GOT3 (cell line): Measurements from ENCODE around the gene DOCK9.

Experiments used
- DNase-seq: peaks from one replicate; lab custom pipeline; 2025; ENCODE audit warnings: mixed read lengths; lab: John Stamatoyannopoulos, UW

The DOCK9 gene

DNA sequence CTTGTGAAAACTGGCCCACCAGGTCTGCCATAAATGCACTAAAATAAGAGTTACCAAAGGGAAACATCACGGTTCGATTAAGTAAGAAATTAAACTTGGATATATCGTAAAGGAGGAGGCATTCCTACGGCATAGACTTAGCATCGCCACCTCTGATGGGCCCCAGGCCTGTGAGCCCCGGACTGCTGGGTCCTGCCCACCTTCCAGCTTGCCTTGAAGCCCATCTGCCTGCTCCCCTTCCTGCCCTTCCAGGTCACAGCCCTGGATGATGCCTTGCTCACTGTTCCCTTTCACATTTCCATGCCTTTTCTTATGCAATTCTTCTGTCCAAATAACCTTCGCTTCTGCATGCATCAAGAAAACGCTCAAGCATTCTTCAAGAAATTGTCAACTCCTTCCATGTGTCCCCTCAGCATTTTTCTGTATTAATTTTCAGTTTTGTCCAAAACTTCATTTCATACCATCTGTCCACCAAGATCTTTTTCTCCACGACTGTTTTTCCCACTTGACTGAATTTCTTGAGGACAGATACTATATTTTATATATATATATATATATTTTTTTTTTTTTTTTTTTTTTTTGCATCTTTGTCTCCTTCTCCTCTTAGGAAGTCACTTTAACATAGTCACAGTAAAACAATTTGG, 91.2 kb downstream of the DOCK9 start:
- no peak for DNase-seq

DNA sequence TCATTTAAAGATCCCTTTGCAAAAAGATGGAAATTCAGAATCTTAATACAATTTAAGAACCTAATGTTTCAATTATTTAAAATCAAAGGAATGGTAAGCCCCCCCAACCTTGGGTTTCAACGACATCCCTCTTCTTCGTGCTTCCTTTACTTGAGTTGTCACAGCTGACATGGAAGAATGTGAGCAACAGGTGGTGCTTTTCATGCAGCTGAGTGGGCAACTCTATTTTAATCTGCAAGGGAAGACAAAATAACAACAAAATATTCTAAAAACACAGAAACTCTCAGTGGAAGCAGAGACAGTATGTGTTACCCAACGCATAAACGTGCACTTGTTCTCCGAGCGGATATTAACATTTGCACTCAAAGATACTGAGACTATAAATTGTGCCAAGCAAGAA, 92.3 kb downstream of the DOCK9 start:
- DNase-seq = no peak

DNA sequence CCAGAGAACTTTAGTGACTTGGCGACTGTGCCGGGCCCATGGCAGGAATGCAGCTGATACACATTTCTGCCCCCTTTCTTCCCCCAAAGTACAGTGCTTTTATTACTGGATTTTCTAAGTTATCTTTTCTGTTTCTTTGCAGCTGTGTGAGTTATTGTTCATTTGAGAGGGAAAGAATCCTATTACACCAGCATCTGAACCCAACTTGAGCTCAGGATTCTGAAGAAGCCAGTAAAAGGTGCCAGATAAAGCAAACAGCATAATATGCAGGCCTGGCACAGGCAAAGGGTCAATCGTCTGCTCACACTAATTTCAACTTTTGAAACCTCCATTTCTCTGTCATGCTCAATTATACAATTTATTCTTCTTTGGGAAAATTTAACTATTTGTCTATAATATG, 93.9 kb downstream of the DOCK9 start:
- no peak for DNase-seq

DNA sequence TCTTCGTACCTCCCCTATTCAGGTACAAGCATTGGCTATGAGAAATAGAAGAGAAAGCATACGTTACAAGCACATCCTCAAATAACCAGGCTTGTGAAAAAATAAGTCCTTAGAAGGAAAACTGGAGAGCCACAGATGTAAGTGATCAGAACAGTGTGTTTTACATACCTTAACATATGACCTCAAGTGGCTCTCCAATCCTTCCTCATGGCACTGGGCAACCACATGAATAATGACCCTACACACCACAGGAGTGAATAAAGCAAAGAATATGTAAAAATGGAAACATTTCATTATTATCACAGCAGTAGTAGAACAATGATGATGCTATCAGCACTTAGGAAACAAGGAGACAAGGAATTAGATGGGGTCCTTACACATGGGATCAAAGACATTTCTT, 96.5 kb downstream of the DOCK9 start:
- DNase-seq = no peak

DNA sequence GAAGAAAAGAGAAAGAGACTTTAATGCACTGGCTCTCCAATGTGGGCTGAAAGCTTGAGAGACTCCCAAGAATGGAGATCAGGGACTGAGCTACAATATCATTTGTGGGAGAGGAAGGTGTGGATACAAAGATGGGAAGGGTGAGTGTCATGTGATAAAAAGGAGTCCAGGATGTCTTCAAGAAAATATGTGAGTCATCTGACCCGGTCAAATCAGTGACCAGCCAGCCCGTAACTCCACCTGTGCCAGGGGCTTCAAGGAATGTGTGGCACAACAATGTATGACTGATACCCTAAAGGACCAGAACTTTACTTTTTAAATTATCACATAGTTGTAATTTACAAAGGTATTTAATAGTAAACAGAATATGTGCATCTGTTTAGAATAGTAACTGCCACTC, 97.2 kb downstream of the DOCK9 start:
- DNase-seq = no peak

DNA sequence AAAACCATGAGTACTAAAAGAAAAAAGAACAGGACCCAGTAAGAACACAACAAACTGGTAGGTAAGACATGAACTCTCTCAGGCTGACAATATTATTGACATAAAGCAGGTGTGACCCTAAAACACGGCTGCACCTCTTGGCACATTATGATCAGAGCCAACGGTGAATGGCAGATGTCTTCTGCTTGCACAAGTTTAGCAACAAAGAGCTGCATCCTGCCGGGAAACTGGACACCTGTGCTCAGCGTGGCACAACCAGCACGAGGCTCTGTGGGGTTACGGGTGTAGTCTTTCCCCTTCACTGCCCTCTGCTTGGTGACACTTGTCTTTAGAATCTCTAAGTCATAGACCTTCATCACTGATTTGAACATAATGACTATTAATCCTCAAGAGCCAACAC, 97.9 kb downstream of the DOCK9 start:
- DNase-seq = no peak

DNA sequence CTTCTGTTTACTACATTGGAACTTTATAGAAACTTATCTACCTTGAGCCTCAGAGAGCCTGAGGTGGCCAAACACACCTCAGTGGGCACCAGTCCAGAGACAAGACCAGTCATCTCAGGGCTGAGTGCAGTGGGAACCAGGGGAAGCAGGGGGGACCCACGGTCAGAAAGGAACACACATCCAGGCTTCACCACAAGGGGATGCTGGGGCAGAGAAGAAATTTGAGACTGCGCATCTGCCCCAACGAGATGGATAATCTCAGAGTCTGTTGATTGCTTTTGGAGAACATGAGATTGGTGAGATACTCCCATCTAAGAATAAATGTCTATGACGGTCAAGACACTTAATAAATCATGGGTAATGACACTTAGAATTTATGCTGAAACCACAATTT, 98.7 kb downstream of the DOCK9 start:
- no peak for DNase-seq

DNA sequence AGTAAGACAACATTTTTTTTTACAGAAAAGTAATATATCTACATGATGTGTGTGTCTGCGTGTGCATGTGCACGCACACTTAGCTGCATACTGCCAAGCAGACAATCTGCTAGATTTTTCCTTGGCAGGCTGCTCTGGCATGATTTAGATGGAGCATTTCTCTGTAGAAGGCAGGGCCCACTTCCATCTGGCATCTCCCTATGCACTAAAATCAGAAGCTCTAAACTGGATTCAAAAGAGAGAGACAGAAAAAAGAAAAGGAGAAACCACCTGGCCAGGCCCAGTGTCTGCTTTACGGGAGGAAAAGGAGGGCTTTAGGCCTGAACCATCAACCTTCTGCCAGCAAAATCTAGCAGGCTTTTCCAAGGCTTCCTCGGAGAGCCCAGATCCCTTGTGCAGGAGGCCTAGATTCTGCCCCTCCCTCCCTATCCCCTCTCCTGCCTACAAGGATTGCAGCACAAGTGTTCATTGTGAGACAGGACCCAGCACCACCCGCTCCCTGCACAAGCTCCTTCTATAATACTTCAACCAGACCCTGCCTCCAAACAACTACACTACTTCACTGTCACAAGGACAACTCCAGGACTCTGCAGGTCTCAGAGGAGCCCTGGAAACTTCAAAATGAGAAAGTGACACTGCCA, 99.3 kb downstream of the DOCK9 start:
- no peak for DNase-seq

DNA sequence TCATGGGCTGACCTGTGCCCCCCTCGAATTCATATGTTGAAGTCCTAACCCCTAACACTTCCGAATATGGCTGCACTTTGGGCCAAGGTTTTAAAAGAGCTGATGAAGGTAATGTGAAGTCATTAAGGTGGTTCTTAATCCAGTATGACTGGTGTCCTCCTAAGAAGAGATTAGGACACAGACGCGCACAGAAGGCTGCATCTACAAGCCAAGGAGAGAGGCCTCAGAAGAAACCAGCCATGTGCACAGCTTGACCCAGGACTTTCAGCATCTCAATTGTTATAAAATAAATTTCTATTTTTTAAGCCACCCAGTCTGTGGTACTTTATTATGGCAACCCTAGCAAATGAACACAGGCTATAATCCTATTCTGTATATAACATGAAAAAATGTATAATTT, 99.9 kb downstream of the DOCK9 start:
- DNase-seq = no peak

DNA sequence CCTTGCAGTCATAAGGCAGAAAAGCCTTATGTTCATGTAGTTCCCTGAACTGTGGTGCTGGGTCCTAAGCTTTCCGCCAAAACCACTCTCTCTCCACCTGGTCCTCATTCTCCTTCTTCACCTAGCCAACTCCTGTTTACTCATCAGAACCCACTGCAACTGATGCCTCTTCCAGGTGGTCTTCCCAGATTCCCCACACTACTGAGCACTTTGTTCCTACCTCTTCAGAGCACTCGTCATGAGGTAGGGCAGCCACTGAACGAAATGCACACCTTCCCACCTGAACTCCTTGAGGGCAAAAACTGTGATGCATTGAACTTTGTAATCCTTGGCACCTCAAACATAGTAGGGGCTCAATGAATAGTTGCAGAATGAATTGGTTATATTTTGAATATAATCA, 100.4 kb downstream of the DOCK9 start:
- DNase-seq = no peak

DNA sequence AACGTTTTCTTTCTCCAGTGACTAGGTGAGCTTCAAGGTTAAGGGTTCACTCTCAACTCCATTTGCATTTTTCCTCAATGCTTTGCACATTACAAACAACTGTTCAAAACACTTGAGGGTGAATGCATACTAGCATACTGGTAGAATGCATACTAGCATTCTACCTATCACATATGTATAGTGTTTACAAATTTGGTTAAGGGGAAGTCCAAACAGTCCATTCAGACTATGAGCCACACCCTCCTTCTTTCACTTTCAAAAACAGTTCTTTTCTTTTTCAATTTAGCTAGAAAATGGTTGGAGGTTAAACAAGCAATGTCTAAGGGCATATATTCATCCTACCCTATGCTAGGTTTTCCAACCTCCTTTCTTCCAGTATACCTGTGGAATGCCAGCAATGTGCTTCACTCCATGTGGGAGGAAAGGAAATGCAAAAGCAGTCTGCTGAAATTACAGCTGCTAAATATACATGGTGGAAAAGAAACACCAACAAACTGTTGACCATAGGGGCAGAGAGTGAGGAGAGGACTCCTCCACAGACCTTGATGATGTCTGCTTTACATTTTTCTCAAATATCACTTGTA, 102.6 kb downstream of the DOCK9 start:
- no peak for DNase-seq

DNA sequence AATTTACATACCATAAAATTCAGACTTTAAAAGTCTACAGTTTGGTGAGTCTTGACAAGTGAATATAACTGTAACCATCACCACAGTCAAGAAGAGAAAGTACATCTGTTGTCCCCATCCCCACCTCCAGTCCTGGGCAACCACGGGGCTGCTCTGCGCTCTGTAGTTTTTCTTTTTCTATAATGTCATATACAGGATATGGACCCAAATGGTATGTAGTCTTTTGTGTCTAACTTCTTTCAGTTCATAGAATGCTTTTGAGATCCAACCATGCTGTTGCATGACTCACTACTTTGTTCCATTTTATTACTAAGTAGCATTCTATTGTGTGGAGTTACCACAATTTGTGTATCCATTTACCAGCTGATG, 103.9 kb downstream of the DOCK9 start:
- DNase-seq = no peak

DNA sequence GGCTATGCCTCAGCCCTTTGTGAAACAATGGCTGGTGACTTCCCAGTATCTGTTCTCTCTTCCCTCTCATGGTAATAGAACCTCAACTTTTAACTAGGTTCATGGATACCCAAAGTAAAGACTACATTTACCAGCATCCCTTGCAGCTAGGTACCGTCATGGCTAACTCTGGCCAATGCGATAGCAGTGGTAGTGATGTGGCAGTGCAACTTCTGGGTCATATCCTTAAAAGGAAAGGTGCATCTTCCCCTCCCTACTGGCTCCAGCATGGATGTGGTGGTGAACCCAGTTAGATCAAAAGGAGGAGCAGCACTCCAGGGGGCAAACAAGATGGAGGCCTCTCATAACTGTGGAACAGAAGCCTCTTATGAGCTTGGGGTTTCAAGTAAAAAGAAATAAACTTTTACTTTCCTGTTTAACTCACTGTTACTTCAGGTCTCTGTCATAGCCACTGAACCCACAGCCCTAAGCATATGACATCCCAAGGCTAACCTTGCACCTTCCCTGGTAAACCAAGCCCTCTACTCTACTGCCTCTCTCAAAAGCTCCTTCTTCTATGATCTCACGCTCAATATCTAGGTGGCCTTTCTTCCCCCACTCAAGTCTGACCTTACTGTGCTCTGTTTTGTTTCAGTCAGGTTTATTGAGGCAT, 104.4 kb downstream of the DOCK9 start:
- no peak for DNase-seq

DNA sequence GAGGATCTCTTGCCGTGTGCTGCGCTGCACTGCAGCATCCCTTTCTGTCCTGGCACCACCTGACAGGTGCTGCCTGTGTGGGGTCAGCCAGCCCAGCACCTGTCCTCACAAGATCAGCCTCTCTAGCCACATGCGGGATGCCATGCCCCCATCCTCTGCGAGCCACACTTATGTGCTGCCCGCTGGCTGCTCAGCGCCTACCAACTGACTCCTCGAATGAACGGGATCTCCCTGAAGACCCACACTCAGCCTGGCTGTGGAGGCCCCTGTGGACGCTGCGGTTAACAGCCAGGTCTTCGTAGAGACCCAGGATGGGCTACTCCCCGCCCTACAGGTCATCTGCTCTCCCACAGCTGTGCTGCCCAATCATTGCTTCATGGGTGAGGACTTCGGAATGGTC, 106.1 kb downstream of the DOCK9 start:
- DNase-seq = no peak

DNA sequence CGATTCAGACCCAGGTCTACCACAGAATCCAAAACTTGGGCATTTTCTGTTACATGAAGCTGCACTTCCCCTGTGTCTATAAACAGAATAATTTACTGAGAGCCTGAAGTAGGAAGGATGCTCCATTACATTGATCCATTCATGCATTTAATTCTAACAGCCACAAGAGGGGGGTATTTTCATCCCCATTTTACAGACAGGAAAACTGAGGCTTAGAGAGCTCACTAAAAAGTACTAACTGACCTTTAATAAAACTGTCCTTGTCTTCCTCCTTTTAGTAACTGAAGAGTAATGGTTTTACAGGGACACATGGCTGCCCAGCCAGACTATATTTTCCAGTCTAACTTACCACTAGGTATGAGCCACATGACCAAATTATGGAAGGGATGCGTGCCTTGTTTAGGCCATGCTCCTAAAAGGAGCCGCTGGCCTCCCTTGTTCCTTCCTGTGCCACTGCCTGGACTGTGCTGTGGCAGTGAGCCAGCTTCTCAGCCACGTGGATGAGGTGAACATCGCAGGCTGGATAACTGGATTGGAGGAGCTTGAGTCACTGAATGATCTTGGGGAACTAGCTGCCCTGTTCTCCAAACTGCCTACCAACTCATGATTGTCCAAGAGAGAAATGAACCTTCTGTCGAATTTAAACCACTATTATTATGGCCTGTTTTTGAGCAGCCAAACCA, 108.3 kb downstream of the DOCK9 start:
- DNase-seq = no peak

DNA sequence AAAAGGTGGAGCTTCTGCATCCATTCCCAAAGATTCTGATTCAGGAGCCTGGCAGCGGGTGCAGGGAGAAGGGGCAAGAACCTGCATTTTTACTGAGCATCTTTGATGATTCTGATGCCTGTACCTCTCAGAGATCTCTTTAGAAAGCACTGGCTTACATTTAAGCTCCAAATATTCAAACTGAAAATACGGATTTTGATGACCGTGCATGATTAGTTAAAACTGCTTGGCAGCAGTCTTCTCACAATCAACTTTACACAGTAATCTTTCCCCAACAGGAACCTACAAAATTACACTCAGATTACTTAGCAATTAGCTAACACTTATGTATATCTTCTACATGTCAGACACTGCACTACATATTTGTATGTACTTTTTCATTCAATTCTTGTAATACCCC, 108.9 kb downstream of the DOCK9 start:
- no peak for DNase-seq

DNA sequence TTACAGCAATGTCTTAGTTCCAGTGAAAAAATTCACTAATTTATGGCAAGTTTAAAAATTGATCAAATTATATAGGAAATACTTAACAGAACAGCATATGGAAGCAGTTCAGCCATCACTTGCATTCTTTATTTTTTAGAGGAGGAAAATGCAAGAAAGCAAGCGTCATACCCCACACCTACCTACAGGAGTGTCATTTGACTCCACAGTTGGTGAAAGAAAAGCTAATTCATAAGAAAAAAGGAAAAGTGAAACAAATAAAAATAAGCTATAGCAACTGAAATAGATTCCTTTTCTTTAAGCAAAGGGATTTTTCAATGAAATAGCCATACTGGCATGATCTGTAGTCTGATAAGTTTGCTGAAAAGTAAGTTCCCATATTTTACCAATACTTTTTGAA, 111.0 kb downstream of the DOCK9 start:
- DNase-seq = no peak

DNA sequence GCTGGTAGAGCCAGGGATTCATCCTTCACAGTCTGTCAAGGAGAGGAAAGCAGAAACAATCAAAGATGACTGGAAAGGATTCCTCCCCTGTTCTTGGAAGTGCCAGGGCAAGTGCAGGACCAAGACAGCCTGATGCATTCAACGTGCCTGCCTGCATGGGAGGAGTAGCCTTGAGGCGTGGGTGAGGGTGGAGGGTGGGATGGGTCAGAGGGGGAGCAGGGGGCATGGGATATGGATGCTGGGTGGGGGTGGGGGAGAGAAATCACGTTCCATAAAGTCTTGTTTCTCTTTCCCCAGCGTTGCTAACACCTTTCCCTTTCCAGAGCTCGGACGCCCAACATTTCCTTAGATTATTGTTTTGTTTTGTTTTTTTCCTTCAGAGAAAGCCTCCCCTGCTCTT, 117.4 kb downstream of the DOCK9 start:
- no peak for DNase-seq

DNA sequence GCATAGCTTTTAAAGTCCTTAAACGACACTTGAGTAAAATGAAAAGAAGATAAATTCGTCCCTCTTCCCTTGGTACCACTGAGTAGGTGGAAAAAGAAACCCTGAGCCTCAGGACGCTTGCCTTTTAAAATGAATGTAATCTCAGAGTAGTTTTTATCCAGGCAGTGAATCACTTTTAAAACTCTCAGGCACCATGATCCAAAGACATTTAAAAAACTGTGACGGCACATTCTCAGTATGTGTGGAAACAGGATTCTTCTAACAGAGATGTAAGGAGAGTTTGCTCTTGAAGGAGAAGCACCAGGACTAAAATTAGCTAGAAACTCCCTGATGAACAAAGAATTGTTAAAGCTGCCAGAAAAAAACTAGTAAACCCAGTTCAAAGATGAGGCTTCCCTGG, 119.7 kb downstream of the DOCK9 start:
- DNase-seq = no peak

DNA sequence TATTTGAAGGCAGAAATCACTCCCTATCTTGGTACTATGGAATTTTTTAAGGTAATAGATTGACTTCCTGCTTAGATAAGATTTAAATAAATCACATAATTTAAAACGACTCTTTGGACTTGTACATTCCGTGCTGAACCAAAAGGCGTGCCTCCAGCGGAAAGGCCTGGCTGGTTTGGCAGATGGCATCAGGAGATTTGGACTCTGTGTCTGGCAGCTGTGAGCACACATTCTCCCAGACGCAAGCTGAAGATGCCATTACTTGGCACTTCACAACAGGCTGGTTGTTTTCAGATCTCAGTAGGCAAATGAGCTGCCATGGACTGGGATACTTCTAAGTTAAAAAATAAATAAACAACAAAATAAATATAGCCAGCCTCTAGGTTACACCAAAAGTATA, 120.9 kb downstream of the DOCK9 start:
- no peak for DNase-seq

DNA sequence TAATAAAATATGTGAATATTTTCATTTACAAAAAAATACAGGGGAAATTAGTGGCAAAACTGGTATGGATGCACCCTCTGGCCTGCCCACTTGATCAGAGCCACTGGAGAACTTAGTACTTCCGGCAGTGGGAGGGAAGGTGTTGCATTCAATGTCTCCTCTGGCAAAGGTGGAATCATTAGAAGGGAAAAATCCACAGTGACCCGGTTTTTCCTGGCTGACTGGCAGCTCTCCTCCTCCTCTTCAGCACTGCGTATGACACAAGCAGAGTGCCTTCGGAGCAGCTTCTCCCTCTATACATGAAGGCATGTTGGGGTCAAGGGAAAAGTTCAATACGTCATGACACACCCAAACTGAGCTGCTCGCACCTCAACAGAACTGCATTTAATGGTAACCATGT, 123.4 kb downstream of the DOCK9 start:
- no peak for DNase-seq

DNA sequence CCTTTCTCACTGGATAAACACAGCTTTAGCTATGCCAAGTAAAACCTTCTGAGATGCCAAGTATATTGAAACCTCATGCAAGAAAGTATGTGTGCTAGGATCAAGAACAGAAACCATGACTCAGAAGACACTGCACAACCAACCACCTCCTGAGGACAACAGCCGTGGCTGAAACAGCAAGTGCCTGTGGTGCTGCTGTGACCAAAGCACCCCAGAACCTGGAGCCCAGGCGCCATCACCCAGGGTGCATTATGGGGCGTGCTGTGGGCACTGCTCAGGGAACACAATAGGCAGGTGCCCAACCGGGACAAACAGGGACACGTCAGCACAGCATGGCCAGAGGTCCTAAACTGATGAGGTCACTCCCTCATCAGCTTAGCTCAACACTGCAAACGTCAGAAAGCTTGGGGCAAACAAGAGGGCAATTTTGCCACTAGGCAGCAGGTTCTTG, 124.1 kb downstream of the DOCK9 start:
- DNase-seq = no peak

DNA sequence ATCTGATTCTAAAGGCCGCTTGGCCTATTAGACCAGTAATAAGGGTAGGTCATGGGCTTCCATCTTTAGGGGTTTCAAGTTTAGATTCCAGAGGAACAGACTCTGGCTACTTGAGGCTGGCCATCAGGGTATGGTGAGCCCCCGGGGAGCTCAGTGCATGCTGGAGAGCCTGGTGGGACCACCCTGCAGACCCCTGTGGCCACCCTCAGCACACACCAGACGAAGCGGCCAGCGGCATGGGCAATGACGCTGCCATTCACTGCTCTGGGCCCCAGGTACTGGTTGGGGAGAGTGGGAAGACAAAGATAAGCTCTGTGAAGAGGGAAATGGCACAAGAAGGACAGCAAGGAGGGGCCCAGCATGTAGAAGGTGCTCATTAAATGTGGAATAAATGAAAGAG, 126.6 kb downstream of the DOCK9 start:
- no peak for DNase-seq
